ENCODE results near the gene SH3PXD2B. TPM values are rescaled to one million over a fixed set of nuclear protein-coding genes. Genes with fewer than 3 reads are reported as not detected.

The SH3PXD2B gene
- total RNA-seq, 3 donors from 2014 or later: 35.3 to 118 (median 43.9) TPM

DNA sequence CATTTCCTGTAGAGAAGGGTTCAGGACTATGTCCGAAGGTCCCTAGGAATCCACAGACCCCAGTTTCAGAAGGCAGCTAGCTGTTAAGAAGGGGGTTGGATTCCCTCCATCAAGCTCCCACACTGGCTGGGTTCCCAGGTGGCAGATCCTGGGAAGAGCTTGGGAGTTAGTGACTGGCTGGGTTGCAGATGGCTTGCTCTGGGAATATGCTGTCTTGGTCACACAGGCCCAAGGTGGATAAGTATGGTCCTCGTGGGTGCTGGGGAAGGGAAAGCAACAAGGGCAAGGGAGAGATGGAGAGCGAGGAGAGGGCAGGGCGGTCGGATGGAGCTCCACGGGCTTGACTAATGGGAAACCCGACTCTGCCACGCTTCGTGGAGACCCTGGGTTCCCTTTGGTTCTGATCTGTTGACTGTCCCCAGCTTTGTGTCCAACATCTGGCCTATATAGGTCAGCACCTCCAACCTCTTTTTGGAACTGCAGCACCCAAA is 17.4 kb downstream of the SH3PXD2B start:
- DNase-seq (ENCODE audit: low spot score in 2 of 2): no peak
- Histone ChIP-seq H3K27ac (peak overlapping the region; percentile 81 to 83), H3K9me3 (no peaks in the 10 kb centered on the region), H3K27me3 (no peaks in the 10 kb centered on the region), H3K4me3 (peak overlapping the region in 1 of 3 donors; percentile 27), H3K4me1 (peaks cover 9 to 12% of the 10 kb centered on the region in 2 donors), H3K36me3 (no peaks in the 10 kb centered on the region)
- intact Hi-C loops (cut with DNase I; ENCODE audit: low total_unique reads): no loop called here
- TF ChIP-seq POLR2A (IDR thresholded peaks at IDR 0.05): no peak
- no peak for TF ChIP-seq CTCF (IDR thresholded peaks at IDR 0.05)
- TF ChIP-seq POLR2AphosphoS5 (IDR thresholded peaks at IDR 0.05): no peak

GRCh38 chr5:172436078-172436878 is 18.0 kb downstream of the SH3PXD2B start:
- intact Hi-C loops (cut with DNase I; ENCODE audit: low total_unique reads): no loop called here

DNA sequence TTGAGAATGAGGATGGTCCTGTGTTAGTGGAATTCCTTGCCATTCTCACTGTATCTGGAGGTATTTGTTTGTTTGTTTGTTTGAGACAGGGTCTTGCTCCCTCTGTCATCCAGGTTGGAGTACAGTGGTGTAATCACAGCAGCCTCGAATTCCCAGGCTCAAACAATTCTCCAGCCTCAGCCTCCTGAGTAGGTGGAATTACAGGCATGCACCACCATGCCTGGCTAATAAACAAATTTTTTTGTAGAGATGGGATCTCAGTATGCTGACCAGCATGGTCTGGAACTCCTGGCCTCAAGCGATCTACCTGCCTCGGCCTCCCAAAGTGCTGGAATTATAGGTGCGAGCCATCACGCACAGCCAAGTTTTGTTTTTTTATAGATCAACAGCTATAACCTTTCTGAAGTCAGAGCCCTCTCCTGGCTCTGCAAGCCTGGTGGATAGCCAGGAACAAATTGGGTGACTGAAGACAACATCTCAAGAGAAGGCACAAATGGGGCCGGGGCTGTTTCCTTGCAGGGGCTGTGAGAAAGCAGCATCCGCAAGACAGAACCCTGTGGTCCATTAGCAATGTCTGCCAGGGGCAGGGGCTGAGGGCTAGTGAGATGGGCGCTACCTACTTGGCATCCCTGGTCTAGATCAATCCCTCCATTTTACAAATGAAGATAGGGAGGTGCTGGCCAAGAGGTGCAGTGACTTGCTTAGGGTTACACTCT is 18.8 kb downstream of the SH3PXD2B start:
- no peak overlapping the region for H3K4me3 ChIP-seq
- TF ChIP-seq CTCF (IDR thresholded peaks at IDR 0.05) (no peak), POLR2A (IDR thresholded peaks at IDR 0.05) (peak; percentile 4)
- peaks cover 10 to 12% of the 10 kb centered on the region in 2 donors for H3K4me1 ChIP-seq
- intact Hi-C loops (cut with DNase I; ENCODE audit: low total_unique reads): no loop called here
- H3K36me3 ChIP-seq: no peaks in the 10 kb centered on the region
- no peak for DNase-seq (ENCODE audit: low spot score in 2 of 2)
- no peaks in the 10 kb centered on the region for H3K27me3 ChIP-seq
- H3K27ac ChIP-seq: peak overlapping the region; percentile 81 to 83
- no peaks in the 10 kb centered on the region for H3K9me3 ChIP-seq

More at GRCh38 chr5:172436078-172436878, 18.0 kb downstream of the SH3PXD2B start:
- peaks cover 9 to 12% of the 10 kb centered on the region in 2 donors for H3K4me1 ChIP-seq
- TF ChIP-seq CTCF (IDR thresholded peaks at IDR 0.05): no peak
- TF ChIP-seq POLR2AphosphoS5 (IDR thresholded peaks at IDR 0.05): no peak
- no peak for TF ChIP-seq POLR2A (IDR thresholded peaks at IDR 0.05)
- H3K27ac ChIP-seq: peak overlapping the region; percentile 81 to 83
- no peak for DNase-seq (ENCODE audit: low spot score in 2 of 2)
- H3K9me3 ChIP-seq: no peaks in the 10 kb centered on the region
- H3K4me3 ChIP-seq: no peak overlapping the region
- H3K27me3 ChIP-seq: no peaks in the 10 kb centered on the region
- H3K36me3 ChIP-seq: no peaks in the 10 kb centered on the region

DNA sequence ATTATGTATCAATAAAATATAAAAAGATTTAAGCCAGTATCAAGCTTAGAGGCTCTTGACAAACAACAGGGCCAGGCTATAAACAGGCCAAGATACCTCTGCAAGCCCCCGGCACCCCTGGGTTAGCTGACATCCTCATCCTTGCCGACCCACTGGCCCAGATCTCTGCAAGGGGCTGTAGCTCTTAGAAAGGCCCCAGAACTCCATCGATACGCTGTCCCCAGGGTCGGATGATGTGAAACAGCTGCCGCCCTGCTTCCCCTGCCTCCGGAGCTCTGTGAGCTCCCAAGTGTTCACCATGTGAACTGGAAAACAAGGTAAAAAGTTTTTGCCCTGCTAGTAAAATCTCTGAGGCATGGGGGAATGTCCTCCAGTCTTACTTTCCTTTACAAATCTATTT is 20.1 kb downstream of the SH3PXD2B start:
- Histone ChIP-seq H3K4me3 (no peak overlapping the region), H3K27me3 (no peaks in the 10 kb centered on the region), H3K36me3 (no peaks in the 10 kb centered on the region), H3K27ac (peak overlapping the region; percentile 43 to 81), H3K4me1 (peaks cover 16 to 17% of the 10 kb centered on the region in 2 donors), H3K9me3 (no peaks in the 10 kb centered on the region)
- DNase-seq (ENCODE audit: low spot score in 2 of 2): no peak
- intact Hi-C loops (cut with DNase I; ENCODE audit: low total_unique reads): no loop called here
- TF ChIP-seq CTCF (IDR thresholded peaks at IDR 0.05): no peak
- no peak for TF ChIP-seq POLR2A (IDR thresholded peaks at IDR 0.05)
- TF ChIP-seq POLR2AphosphoS5 (IDR thresholded peaks at IDR 0.05): no peak

GRCh38 chr5:172433513-172433912 is 20.8 kb downstream of the SH3PXD2B start:
- peaks cover 16 to 18% of the 10 kb centered on the region in 2 donors for H3K4me1 ChIP-seq
- intact Hi-C loops (cut with DNase I; ENCODE audit: low total_unique reads): no loop called here

More at GRCh38 chr5:172433513-172433912, 20.8 kb downstream of the SH3PXD2B start:
- Histone ChIP-seq H3K36me3 (no peaks in the 10 kb centered on the region), H3K27ac (peak overlapping the region; percentile 43 to 81), H3K4me3 (no peak overlapping the region), H3K9me3 (no peaks in the 10 kb centered on the region), H3K27me3 (no peaks in the 10 kb centered on the region)
- DNase-seq (ENCODE audit: low spot score in 2 of 2): no peak
- TF ChIP-seq POLR2AphosphoS5 (IDR thresholded peaks at IDR 0.05) (no peak), POLR2A (IDR thresholded peaks at IDR 0.05) (no peak), CTCF (IDR thresholded peaks at IDR 0.05) (no peak)
